Activated T-cell treated with anti-CD3 and anti-CD28 coated beads, Interleukin-2, amount 50 U/mL, for 48 hours (primary cell): ENCODE results near the gene FAM47E.

Source experiments
- DNase-seq, 2 experiments: peaks; one replicate each; pipeline ENCODE4 v3.0.0-alpha.2; 2020

FAM47E gene

GRCh38 chr4:76302826-76303438 lies 51.4 kb downstream of the FAM47E start:
- DNase-seq = no peak

GRCh38 chr4:76305033-76305687 lies 53.6 kb downstream of the FAM47E start:
- DNase-seq = peak; percentile 33 to 43

GRCh38 chr4:76305971-76306881 lies 54.7 kb downstream of the FAM47E start, which contains the start of gene STBD1:
STBD1 (plus strand) TSS chr4:76306733; CDS start chr4:76306770, 37 bp downstream.
- peak; percentile 48 to 55 for DNase-seq

- peak; percentile 38 to 51 for DNase-seq
Measured at GRCh38 chr4:76306882-76307659, 55.5 kb downstream of the FAM47E start.

GRCh38 chr4:76307660-76308014 lies 56.1 kb downstream of the FAM47E start:
- DNase-seq = no peak

GRCh38 chr4:76308548-76308947 lies 57.0 kb downstream of the FAM47E start:
- no peak for DNase-seq

GRCh38 chr4:76309939-76310550 lies 58.5 kb downstream of the FAM47E start:
- no peak for DNase-seq

- no peak for DNase-seq
Measured at GRCh38 chr4:76310683-76311082, 59.2 kb downstream of the FAM47E start.

GRCh38 chr4:76311896-76312331 lies 60.4 kb downstream of the FAM47E start:
- no peak for DNase-seq

- no peak for DNase-seq
Measured at GRCh38 chr4:76312457-76312856, 60.9 kb downstream of the FAM47E start.

- DNase-seq = no peak
Measured at GRCh38 chr4:76313547-76313946, 62.0 kb downstream of the FAM47E start.

GRCh38 chr4:76315267-76315918 lies 63.9 kb downstream of the FAM47E start:
- no peak for DNase-seq

- DNase-seq = no peak
Measured at GRCh38 chr4:76316131-76316530, 64.6 kb downstream of the FAM47E start.

GRCh38 chr4:76322236-76322635 lies 70.7 kb downstream of the FAM47E start:
- no peak for DNase-seq

- no peak for DNase-seq
Measured at GRCh38 chr4:76325072-76325471, 73.6 kb downstream of the FAM47E start.

GRCh38 chr4:76326515-76326914 lies 75.0 kb downstream of the FAM47E start:
- DNase-seq = no peak
